Kidney epithelial cell (primary cell): ENCODE data around the gene KRTAP4-9. TPM values are rescaled to one million over a fixed set of nuclear protein-coding genes. Genes with fewer than 3 reads are reported as not detected.
"Not testable (repeated sequence)": the region's sequence is repeated elsewhere in the genome, so short reads cannot be mapped to it uniquely, and the experiment has no call there.

Experiments
- DNase-seq: peaks from one replicate; pipeline ENCODE4 v3.0.0-alpha.2; 2010; ENCODE audit warnings: low read depth
- H3K27me3 ChIP-seq: 2 replicates; pipeline ENCODE4 v1.6.0; 2011; ENCODE audit warnings: low read length; ENCODE audit not compliant: control insufficient read depth, insufficient read depth
- H3K36me3 ChIP-seq: 2 replicates; pipeline ENCODE4 v1.5.1; 2011; ENCODE audit warnings: low read length; ENCODE audit not compliant: control insufficient read depth, insufficient read depth
- H3K4me3 ChIP-seq: 2 replicates; pipeline ENCODE4 v1.5.1; 2011; ENCODE audit warnings: low read depth, mild to moderate bottlenecking, control low read depth, low read length
- CTCF ChIP-seq: IDR thresholded peaks from 2 replicates; pipeline ENCODE4 v1.5.1; 2011; ENCODE audit warnings: mild to moderate bottlenecking, moderate library complexity, low read length, control low read depth, inconsistent platforms; ENCODE audit not compliant: insufficient read depth, poor library complexity, severe bottlenecking
- total RNA-seq: library from RNA; depleted of rRNA; stranded (reverse); fragments of >200 nt; gene quantifications from 2 replicates; pipeline ENCODE4 v1.2.3, GENCODE V29; 2015

The KRTAP4-9 gene
- not detected in 2 replicates for total RNA-seq

- H3K27me3 ChIP-seq, H3K4me3 ChIP-seq, H3K36me3 ChIP-seq, DNase-seq: not testable (repeated sequence)
Observed at GRCh38 chr17:41105347-41105746, at the start of gene KRTAP4-9. KRTAP4-9 (plus strand) TSS chr17:41105389; CDS start chr17:41105389, 0 bp downstream.

DNA sequence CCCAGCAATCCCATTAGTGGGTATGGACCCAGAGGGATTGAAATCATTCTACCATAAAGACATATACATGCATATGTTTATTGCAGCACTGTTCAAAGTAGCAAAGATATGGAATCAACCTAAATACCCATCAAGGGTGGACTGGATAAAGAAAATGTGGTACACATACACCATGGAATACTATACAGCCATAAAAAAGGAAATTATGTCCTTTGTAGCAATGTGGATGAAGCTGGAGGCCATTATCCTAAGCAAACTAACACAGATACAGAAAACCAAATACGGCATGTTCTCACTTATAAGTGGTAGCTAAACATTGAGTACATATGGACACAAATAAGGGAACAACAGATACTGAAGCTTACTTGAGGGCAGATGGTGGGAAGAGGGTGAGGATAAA lies 47.6 kb upstream of the KRTAP4-9 start:
- Histone ChIP-seq H3K4me3 (no peak overlapping the region), H3K27me3 (no peaks in the 10 kb centered on the region), H3K36me3 (no peaks in the 10 kb centered on the region)
- DNase-seq, result no peak
- no peak for TF ChIP-seq CTCF

- H3K4me3 ChIP-seq, result no peak overlapping the region
- no peak for TF ChIP-seq CTCF
- DNase-seq, result no peak
- H3K27me3 ChIP-seq, result no peaks in the 10 kb centered on the region
- no peaks in the 10 kb centered on the region for H3K36me3 ChIP-seq
Observed at GRCh38 chr17:41058741-41059140, 46.4 kb upstream of the KRTAP4-9 start.

DNA sequence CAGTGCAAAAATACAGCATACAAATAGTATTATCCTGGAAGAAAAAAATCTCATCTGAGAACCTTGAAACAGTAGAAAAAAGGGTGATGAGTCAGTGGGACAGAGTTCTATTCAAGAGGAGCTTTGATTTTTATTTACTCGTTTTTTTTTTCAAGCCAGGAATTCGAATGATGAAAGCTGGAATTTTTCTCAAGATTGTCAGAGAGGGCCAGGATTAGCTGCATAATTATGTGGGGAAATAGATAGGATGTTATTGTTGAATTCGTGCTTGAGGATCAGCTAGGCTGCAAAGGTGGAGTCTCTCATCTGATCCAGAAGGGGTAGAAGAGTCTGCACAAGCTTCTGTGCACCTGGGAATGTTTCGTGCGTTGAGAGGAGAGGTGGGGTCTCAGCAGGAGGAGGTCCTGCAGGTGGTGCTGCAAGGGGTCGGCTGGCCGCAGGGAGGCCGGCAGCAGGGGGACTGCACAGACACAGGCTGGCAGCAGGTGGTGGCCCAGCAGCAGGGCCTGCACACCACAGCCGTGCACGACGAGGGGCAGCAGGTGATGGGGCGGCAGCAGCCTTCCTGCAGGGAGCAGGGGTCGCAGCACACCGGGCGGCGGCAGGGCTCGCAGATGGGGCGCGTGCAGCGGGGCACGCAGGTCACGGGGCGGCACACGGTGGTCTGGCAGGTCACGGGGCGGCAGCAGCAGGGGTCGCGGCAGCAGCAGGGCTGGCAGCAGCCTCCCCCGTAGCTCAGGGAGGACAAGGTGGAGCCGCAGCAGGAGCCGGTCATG lies 45.7 kb upstream of the KRTAP4-9 start:
- H3K27me3 ChIP-seq, H3K36me3 ChIP-seq, H3K4me3 ChIP-seq: not testable (repeated sequence)
- peak; percentile 61 for DNase-seq

DNA sequence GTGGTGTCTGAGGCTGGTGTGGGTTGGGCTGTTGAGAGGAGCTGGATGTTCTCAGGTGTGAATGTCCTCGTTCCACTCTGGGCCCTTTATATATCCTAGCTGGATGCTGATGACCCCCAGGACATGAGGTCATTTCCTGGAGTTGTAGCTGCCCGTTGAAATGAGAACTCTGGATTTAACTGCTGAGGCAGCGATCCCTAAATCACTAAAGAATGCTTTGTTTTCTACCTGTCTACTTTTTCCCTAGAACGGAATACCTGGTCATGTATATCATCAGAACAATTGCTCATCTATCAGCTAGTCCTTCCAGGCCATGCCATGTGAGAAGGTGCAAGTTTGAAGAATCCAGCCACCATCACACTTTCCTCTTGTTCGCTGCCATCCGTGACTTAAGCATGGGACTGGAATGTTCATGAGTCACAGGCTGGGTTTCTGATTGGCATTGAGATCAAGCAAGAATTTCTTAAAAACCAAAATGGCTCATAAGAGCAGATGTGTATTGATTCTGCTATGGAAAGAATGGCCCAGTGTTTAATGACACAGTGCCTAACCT lies 45.1 kb upstream of the KRTAP4-9 start, which contains the start of gene KRTAP2-3:
Gene KRTAP2-3, minus strand, starts transcription at position 63 of the 553 bp plus-strand sequence. CDS start 64 bp downstream, outside the sequence.
- H3K27me3 ChIP-seq, result no peaks in the 10 kb centered on the region
- H3K36me3 ChIP-seq, result no peaks in the 10 kb centered on the region
- no peak within 1 kb of the TSS for H3K4me3 ChIP-seq
- DNase-seq, result peak; percentile 98
- TF ChIP-seq CTCF, result no peak

DNA sequence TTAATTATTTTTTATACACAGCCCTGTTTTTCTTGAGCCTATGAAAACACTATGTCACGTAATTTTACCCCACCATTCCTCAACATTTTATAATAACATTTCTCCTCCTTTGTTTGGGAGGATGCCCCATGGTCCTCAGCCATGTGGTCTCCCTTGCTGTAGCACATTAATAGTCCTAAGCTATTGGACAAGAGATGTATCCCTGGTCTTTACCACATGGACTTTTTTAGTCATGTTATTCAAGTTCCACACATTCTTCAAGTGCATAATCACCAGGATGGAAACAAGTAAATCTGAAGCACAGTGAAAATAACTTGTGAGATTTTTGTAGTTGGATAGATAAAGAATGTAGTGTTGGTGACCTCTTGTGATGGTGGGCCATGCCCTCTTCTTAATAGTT lies 43.2 kb upstream of the KRTAP4-9 start:
- Histone ChIP-seq H3K4me3 (no peak overlapping the region), H3K36me3 (no peaks in the 10 kb centered on the region), H3K27me3 (no peaks in the 10 kb centered on the region)
- no peak for TF ChIP-seq CTCF
- DNase-seq, result peak; percentile 91

- DNase-seq, result no peak
- no peaks in the 10 kb centered on the region for H3K36me3 ChIP-seq
Observed at GRCh38 chr17:41063449-41063848, 41.7 kb upstream of the KRTAP4-9 start.

More at GRCh38 chr17:41063449-41063848, 41.7 kb upstream of the KRTAP4-9 start:
- TF ChIP-seq CTCF, result no peak
- Histone ChIP-seq H3K4me3 (no peak overlapping the region), H3K27me3 (no peaks in the 10 kb centered on the region)
